SK-N-SH (cell line): Measurements from ENCODE around the gene ZMAT5. TPM values are rescaled to one million over a fixed set of nuclear protein-coding genes. Genes with fewer than 3 reads are reported as not detected.

Experiments used
- CTCF ChIA-PET: fragments of 300-600, 350-600 bp; formaldehyde crosslinking; extraction: SDS; loops from one replicate; lab custom pipeline; 2021; lab: Yijun Ruan, JAX
- POLR2A ChIA-PET: fragments of 350-600 bp; sonication (Branson Sonifier 250); formaldehyde crosslinking; extraction: SDS; loops from one replicate; lab custom pipeline; 2020; ENCODE audit warnings: antibody characterized with exemption, inconsistent platforms; lab: Yijun Ruan, JAX
- DNase-seq: peaks from one replicate; pipeline ENCODE4 v3.0.0; 2012
- H2AFZ ChIP-seq: fragments of 200-600 bp; sonication (generic); 2 replicates; pipeline ENCODE4 v1.8.1; 2016; ENCODE audit warnings: antibody characterized with exemption, mild to moderate bottlenecking, low read depth
- H3F3A ChIP-seq: fragments of 200-600 bp; sonication (generic); replicated peaks from 2 replicates; pipeline ENCODE3; 2016; ENCODE audit warnings: antibody characterized with exemption, mild to moderate bottlenecking; ENCODE audit not compliant: insufficient read depth
- H3K27ac ChIP-seq, 2 experiments: fragments of 200-500 bp in 1 of 2; fragments of 200-600 bp in 1 of 2; sonication (Bioruptor generic) in 1 of 2; sonication (generic), shearing (Covaris generic) in 1 of 2; 2 replicates each; pipeline versions ENCODE4 v1.5.1 to v1.6.1; 2014 to 2016; ENCODE audit warnings: low read depth in 2 of 2, inconsistent platforms in 1 of 2, low read length in 1 of 2, mild to moderate bottlenecking in 1 of 2, mixed read lengths in 1 of 2
- H3K27me3 ChIP-seq: fragments of 200-600 bp; sonication (generic), shearing (Covaris generic); 2 replicates; pipeline ENCODE4 v1.6.1; 2016; ENCODE audit warnings: mixed run types; ENCODE audit not compliant: insufficient read depth
- H3K36me3 ChIP-seq, 2 experiments: fragments of 200-500 bp in 1 of 2; fragments of 200-600 bp in 1 of 2; sonication (Bioruptor generic) in 1 of 2; sonication (generic) in 1 of 2; replicated peaks in 1 of 2; 2 replicates each; pipeline versions ENCODE3 to v1.5.1; 2014 to 2016; ENCODE audit warnings: low read length in 1 of 2, mild to moderate bottlenecking in 1 of 2; ENCODE audit not compliant: insufficient read depth in 2 of 2, control insufficient read depth in 1 of 2
- H3K4me1 ChIP-seq, 2 experiments: fragments of 200-500 bp in 1 of 2; fragments of 200-600 bp in 1 of 2; sonication (Bioruptor generic) in 1 of 2; sonication (generic), shearing (Covaris generic) in 1 of 2; 2 replicates each; pipeline versions ENCODE4 v1.5.1 to v1.6.1; 2014 to 2016; ENCODE audit warnings: low read depth in 1 of 2, low read length in 1 of 2, mixed run types in 1 of 2; ENCODE audit not compliant: insufficient read depth in 2 of 2, control insufficient read depth in 1 of 2
- H3K4me2 ChIP-seq: fragments of 200-600 bp; sonication (generic), shearing (Covaris generic); 2 replicates; pipeline ENCODE4 v1.6.1; 2017; ENCODE audit warnings: mixed run types
- H3K4me3 ChIP-seq, 2 experiments: fragments of 200-500 bp in 1 of 2; fragments of 200-600 bp in 1 of 2; sonication (Bioruptor generic) in 1 of 2; sonication (generic), shearing (Covaris generic) in 1 of 2; 2 replicates each; pipeline versions ENCODE4 v1.5.1 to v1.8.1; 2014 to 2016; ENCODE audit warnings: low read depth in 2 of 2, inconsistent platforms in 1 of 2, low read length in 1 of 2, mild to moderate bottlenecking in 1 of 2, mixed read lengths in 1 of 2, moderate library complexity in 1 of 2
- H3K79me2 ChIP-seq: fragments of 200-600 bp; sonication (generic); 2 replicates; pipeline ENCODE4 v1.8.1; 2017; ENCODE audit warnings: mild to moderate bottlenecking; ENCODE audit not compliant: insufficient read depth
- H3K9ac ChIP-seq: fragments of 200-600 bp; sonication (generic); 2 replicates; pipeline ENCODE4 v1.6.1; 2017; ENCODE audit warnings: mixed run types
- H3K9me2 ChIP-seq: fragments of 200-600 bp; sonication (generic); 2 replicates; pipeline ENCODE4 v1.6.1; 2017; ENCODE audit warnings: mixed run types
- H3K9me3 ChIP-seq: fragments of 200-600 bp; sonication (generic); 2 replicates; pipeline ENCODE4 v1.6.1; 2017; ENCODE audit warnings: mixed run types, mild to moderate bottlenecking, moderate library complexity
- H4K20me1 ChIP-seq: fragments of 200-600 bp; sonication (generic); 2 replicates; pipeline ENCODE4 v1.6.1; 2017; ENCODE audit warnings: mild to moderate bottlenecking, mixed run types; ENCODE audit not compliant: insufficient read depth
- CHD2 ChIP-seq: fragments of 150-350 bp; IDR thresholded peaks from 2 replicates; pipeline ENCODE4 v1.6.1; 2018; ENCODE audit warnings: low read length; ENCODE audit not compliant: partially characterized antibody
- EZH2phosphoT487 ChIP-seq: fragments of 200-600 bp; sonication (generic); IDR thresholded peaks from 2 replicates; pipeline ENCODE4 v1.6.1; 2017; ENCODE audit warnings: low read depth, mixed run types, mild to moderate bottlenecking, antibody characterized with exemption, moderate library complexity, borderline replicate concordance
- FOSL2 ChIP-seq: IDR thresholded peaks from 2 replicates; pipeline ENCODE4 v1.4.0; 2012; ENCODE audit warnings: low read depth, mild to moderate bottlenecking, moderate library complexity, borderline replicate concordance
- FOXM1 ChIP-seq: IDR thresholded peaks from 2 replicates; pipeline ENCODE4 v1.4.0; 2012; ENCODE audit warnings: low read depth, mild to moderate bottlenecking
- GATA2 ChIP-seq: sonication (generic); formaldehyde crosslinking; IDR thresholded peaks from 2 replicates; pipeline ENCODE4 v1.5.0; 2020; ENCODE audit warnings: mild to moderate bottlenecking, missing genetic modification reagents
- IRF3 ChIP-seq: fragments of 150-350 bp; IDR thresholded peaks from 2 replicates; pipeline ENCODE4 v1.6.1; 2016; ENCODE audit warnings: mild to moderate bottlenecking, low read depth, low read length
- JUND ChIP-seq: IDR thresholded peaks from 2 replicates; pipeline ENCODE4 v1.4.0; 2012
- MEF2A ChIP-seq: IDR thresholded peaks from 2 replicates; pipeline ENCODE4 v1.4.0; 2012; ENCODE audit warnings: low read depth, borderline replicate concordance
- MXI1 ChIP-seq: IDR thresholded peaks from 2 replicates; pipeline ENCODE4 v1.6.1; 2012; ENCODE audit warnings: mild to moderate bottlenecking, low read depth, low read length, improper control_type of control experiment
- NRF1 ChIP-seq: IDR thresholded peaks from 2 replicates; pipeline ENCODE4 v1.6.1; 2012; ENCODE audit warnings: low read depth, mild to moderate bottlenecking, low read length
- RAD21 ChIP-seq: IDR thresholded peaks from 2 replicates; pipeline ENCODE4 v1.6.1; 2012; ENCODE audit warnings: mild to moderate bottlenecking, low read length
- RCOR1 ChIP-seq: fragments of 150-350 bp; IDR thresholded peaks from 2 replicates; pipeline ENCODE4 v1.6.1; 2017; ENCODE audit warnings: antibody characterized with exemption, low read length
- RFX5 ChIP-seq: IDR thresholded peaks from 2 replicates; pipeline ENCODE4 v1.6.1; 2012; ENCODE audit warnings: mild to moderate bottlenecking, improper control_type of control experiment, low read length
- SIN3A ChIP-seq: IDR thresholded peaks from 2 replicates; pipeline ENCODE4 v1.6.1; 2012; ENCODE audit warnings: low read depth, mild to moderate bottlenecking, low read length, moderate library complexity, borderline replicate concordance
- SMC3 ChIP-seq: IDR thresholded peaks from 2 replicates; pipeline ENCODE4 v1.6.1; 2012; ENCODE audit warnings: low read depth, low read length, improper control_type of control experiment
- TCF12 ChIP-seq: IDR thresholded peaks from 2 replicates; pipeline ENCODE4 v1.4.0; 2012
- USF2 ChIP-seq: fragments of 150-350 bp; IDR thresholded peaks from 2 replicates; pipeline ENCODE4 v1.6.1; 2017; ENCODE audit warnings: antibody characterized with exemption, low read length, low read depth, borderline replicate concordance
- YY1 ChIP-seq: IDR thresholded peaks from 2 replicates; pipeline ENCODE4 v1.4.0; 2012; ENCODE audit warnings: low read depth, mild to moderate bottlenecking
- ZBTB33 ChIP-seq: IDR thresholded peaks from 2 replicates; pipeline ENCODE4 v1.4.0; 2012; ENCODE audit warnings: low read depth, borderline replicate concordance
- WGBS: methylation state at CpG from one replicate; pipeline ENCODE4 v1.1.6; 2017; ENCODE audit warnings: low lambda C conversion rate; 5-methylcytosine and 5-hydroxymethylcytosine counted together
- polyA plus RNA-seq, 3 experiments: library from polyadenylated mRNA; depleted of rRNA; stranded (reverse); fragments of >200 nt; gene quantifications; 2 replicates each; pipeline ENCODE4 v1.2.3, GENCODE V29; 2012
- TF ChIP-seq, protein P1 (sequence below): IDR thresholded peaks from 2 replicates; pipeline ENCODE4 v1.4.0; 2012; ENCODE audit warnings: low read depth

ZMAT5 gene
- polyA plus RNA-seq, 1 of the 3 experiments (the other 2 are of a cell fraction) = 35.0 TPM

- POLR2A ChIA-PET = no interaction called here
- TF ChIP-seq JUND = no peak
- no peak for TF ChIP-seq CHD2
- no peak for TF ChIP-seq YY1
- TF ChIP-seq IRF3 = no peak
- TF ChIP-seq EZH2phosphoT487 = no peak
- no peak for TF ChIP-seq FOXM1
- TF ChIP-seq SMC3 = no peak
- TF ChIP-seq MEF2A = no peak
- no peak for TF ChIP-seq FOSL2
- H3K79me2 ChIP-seq = no peaks in the 10 kb centered on the region
- H2AFZ ChIP-seq = no peak overlapping the region
- H3K9ac ChIP-seq = no peak overlapping the region
- H3K4me2 ChIP-seq = no peak overlapping the region
- H4K20me1 ChIP-seq = no peaks in the 10 kb centered on the region
- peaks cover 0 to 30% of the 10 kb centered on the region in 2 experiments; a peak in 1 of 4 replicates for H3K4me1 ChIP-seq
- H3K36me3 ChIP-seq = peaks cover 0 to 8% of the 10 kb centered on the region in 2 experiments
- H3K27ac ChIP-seq = no peak overlapping the region
- no peaks in the 10 kb centered on the region for H3K9me3 ChIP-seq
- H3F3A ChIP-seq = no peaks in the 10 kb centered on the region
- 87% methylated on average over 19 of the region's 22 CpGs for WGBS
- H3K9me2 ChIP-seq = no peaks in the 10 kb centered on the region
- no peaks in the 10 kb centered on the region for H3K27me3 ChIP-seq
- no peak overlapping the region for H3K4me3 ChIP-seq
- CTCF ChIA-PET = interaction anchor here (0.7 to 1.8 kb wide), 4 partner anchors 10 to 268 kb away, joined by 3 to 5 read pairs (median 4); no protein-coding TSS in a partner anchor
- no peak for DNase-seq
Measured at GRCh38 chr22:29737251-29738117, 29.3 kb downstream of the ZMAT5 start.

GRCh38 chr22:29735416-29735815 lies 31.4 kb downstream of the ZMAT5 start:
- POLR2A ChIA-PET = no interaction called here

More at GRCh38 chr22:29735416-29735815, 31.4 kb downstream of the ZMAT5 start:
- no peak for TF ChIP-seq MXI1
- no peak for TF ChIP-seq RCOR1
- TF ChIP-seq TCF12 = no peak
- TF ChIP-seq USF2 = no peak
- no peak for TF ChIP-seq CHD2
- TF ChIP-seq YY1 = no peak
- TF ChIP-seq IRF3 = no peak
- TF ChIP-seq FOSL2 = no peak
- TF ChIP-seq SMC3 = no peak
- no peak for TF ChIP-seq ZBTB33
- no peak for TF ChIP-seq GATA2 (CRISPR knock-in tag)
- no peak for TF ChIP-seq RAD21
- TF ChIP-seq RFX5 = no peak
- TF ChIP-seq, protein P1, sequence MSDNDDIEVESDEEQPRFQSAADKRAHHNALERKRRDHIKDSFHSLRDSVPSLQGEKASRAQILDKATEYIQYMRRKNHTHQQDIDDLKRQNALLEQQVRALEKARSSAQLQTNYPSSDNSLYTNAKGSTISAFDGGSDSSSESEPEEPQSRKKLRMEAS = no peak
- no peak for TF ChIP-seq SIN3A
- no peak for TF ChIP-seq EZH2phosphoT487
- no peak for TF ChIP-seq NRF1
- no peak for TF ChIP-seq JUND
- Histone ChIP-seq H3K27ac (no peak overlapping the region; a peak in 1 of 4 replicates), H3K27me3 (no peaks in the 10 kb centered on the region), H3K4me1 (peaks cover 0 to 30% of the 10 kb centered on the region in 2 experiments; a peak in 1 of 4 replicates), H3K4me3 (no peak overlapping the region), H3K9ac (no peak overlapping the region), H3K4me2 (no peak overlapping the region), H3K9me3 (no peaks in the 10 kb centered on the region), H4K20me1 (no peaks in the 10 kb centered on the region), H3F3A (no peaks in the 10 kb centered on the region), H3K9me2 (no peaks in the 10 kb centered on the region), H2AFZ (no peak overlapping the region), H3K79me2 (no peaks in the 10 kb centered on the region), H3K36me3 (peaks cover 0 to under 1% of the 10 kb centered on the region in 2 experiments)
- no peak for DNase-seq
- WGBS = 100% methylated on average over 1 of the region's 1 CpG
- CTCF ChIA-PET = interaction anchor here (3.9 kb wide), 1 partner anchor 46 kb away, joined by 20 read pairs; no protein-coding TSS in a partner anchor
